HG02970 (cell line): ENCODE data around the gene MPEG1.

Source experiments
- ATAC-seq: cut with Tn5 transposase; IDR thresholded peaks from one replicate; pipeline ENCODE4 v1.9.1; 2021; ENCODE audit warnings: mild to moderate bottlenecking, moderate library complexity, moderate number of reproducible peaks; ENCODE audit not compliant: unreplicated experiment, low FRiP score

The MPEG1 gene

GRCh38 chr11:59191890-59192289 lies 20.8 kb downstream of the MPEG1 start:
- no peak for ATAC-seq

GRCh38 chr11:59191095-59191494 lies 21.6 kb downstream of the MPEG1 start:
- ATAC-seq: no peak

- ATAC-seq: no peak
These were observed 22.7 kb downstream of the MPEG1 start for GRCh38 chr11:59189986-59190385.

- no peak for ATAC-seq
These were observed 23.8 kb downstream of the MPEG1 start for GRCh38 chr11:59188954-59189353.

- no peak for ATAC-seq
These were observed 25.1 kb downstream of the MPEG1 start for GRCh38 chr11:59187587-59187986.

- no peak for ATAC-seq
These were observed 25.7 kb downstream of the MPEG1 start for GRCh38 chr11:59187035-59187434.

GRCh38 chr11:59186130-59186594 lies 26.6 kb downstream of the MPEG1 start:
- ATAC-seq: no peak

GRCh38 chr11:59185386-59185945 lies 27.3 kb downstream of the MPEG1 start:
- no peak for ATAC-seq

- ATAC-seq: no peak
These were observed 27.9 kb downstream of the MPEG1 start for GRCh38 chr11:59184691-59185339.

- ATAC-seq: no peak
These were observed 29.0 kb downstream of the MPEG1 start for GRCh38 chr11:59183771-59184170.

GRCh38 chr11:59182457-59183151 lies 30.1 kb downstream of the MPEG1 start:
- no peak for ATAC-seq

GRCh38 chr11:59181746-59182456 lies 30.8 kb downstream of the MPEG1 start:
- no peak for ATAC-seq

GRCh38 chr11:59180907-59181306 lies 31.8 kb downstream of the MPEG1 start:
- no peak for ATAC-seq

GRCh38 chr11:59180168-59180776 lies 32.5 kb downstream of the MPEG1 start:
- ATAC-seq: no peak

GRCh38 chr11:59179121-59179520 lies 33.6 kb downstream of the MPEG1 start:
- ATAC-seq: no peak

- ATAC-seq: no peak
These were observed 34.3 kb downstream of the MPEG1 start for GRCh38 chr11:59178402-59178801.

- ATAC-seq: no peak
These were observed 36.4 kb downstream of the MPEG1 start for GRCh38 chr11:59176330-59176729.

GRCh38 chr11:59175091-59175501 lies 37.6 kb downstream of the MPEG1 start:
- ATAC-seq: no peak

- no peak for ATAC-seq
These were observed 38.1 kb downstream of the MPEG1 start for GRCh38 chr11:59174664-59175033.

- ATAC-seq: no peak
These were observed 38.6 kb downstream of the MPEG1 start for GRCh38 chr11:59173964-59174663.
